OCI-LY7 (cell line): ENCODE measurements around the gene PTPMT1.

Experiments
- EZH2phosphoT487 ChIP-seq: fragments of 200-600 bp; sonication (generic); IDR thresholded peaks from 2 replicates; pipeline ENCODE4 v1.6.1; 2018; ENCODE audit warnings: low read depth, borderline replicate concordance, mild to moderate bottlenecking, mixed run types, antibody characterized with exemption, low read length, moderate library complexity, mixed read lengths
- TF ChIP-seq, protein P1 (sequence below): fragments of 200-600 bp; sonication (generic); conservative IDR thresholded peaks from 2 replicates; pipeline ENCODE4 v1.5.1; 2014; ENCODE audit warnings: mild to moderate bottlenecking, antibody characterized with exemption, low read length, moderate library complexity, mixed read lengths

DNA sequence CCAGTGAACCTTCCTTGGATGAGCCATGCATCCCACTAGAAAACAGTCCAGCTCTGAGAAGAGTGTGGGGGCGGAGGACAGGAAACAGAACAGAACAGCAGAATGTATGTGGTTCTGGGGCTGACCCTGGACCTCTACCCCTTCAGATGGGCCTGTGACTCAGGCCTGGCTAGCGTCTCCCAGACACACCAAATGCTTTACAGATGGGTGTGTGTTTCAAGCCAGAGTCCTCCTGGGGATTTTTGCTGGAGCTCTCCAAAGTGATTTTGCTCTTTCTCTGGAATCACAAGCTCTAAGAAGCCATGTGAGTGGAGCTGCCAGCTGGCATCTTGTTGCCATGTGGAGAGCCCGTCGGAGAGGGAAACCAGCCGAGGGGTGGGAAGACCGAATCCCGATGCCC lies 42.0 kb downstream of the PTPMT1 start:
- no peak for TF ChIP-seq EZH2phosphoT487
- TF ChIP-seq, protein P1, sequence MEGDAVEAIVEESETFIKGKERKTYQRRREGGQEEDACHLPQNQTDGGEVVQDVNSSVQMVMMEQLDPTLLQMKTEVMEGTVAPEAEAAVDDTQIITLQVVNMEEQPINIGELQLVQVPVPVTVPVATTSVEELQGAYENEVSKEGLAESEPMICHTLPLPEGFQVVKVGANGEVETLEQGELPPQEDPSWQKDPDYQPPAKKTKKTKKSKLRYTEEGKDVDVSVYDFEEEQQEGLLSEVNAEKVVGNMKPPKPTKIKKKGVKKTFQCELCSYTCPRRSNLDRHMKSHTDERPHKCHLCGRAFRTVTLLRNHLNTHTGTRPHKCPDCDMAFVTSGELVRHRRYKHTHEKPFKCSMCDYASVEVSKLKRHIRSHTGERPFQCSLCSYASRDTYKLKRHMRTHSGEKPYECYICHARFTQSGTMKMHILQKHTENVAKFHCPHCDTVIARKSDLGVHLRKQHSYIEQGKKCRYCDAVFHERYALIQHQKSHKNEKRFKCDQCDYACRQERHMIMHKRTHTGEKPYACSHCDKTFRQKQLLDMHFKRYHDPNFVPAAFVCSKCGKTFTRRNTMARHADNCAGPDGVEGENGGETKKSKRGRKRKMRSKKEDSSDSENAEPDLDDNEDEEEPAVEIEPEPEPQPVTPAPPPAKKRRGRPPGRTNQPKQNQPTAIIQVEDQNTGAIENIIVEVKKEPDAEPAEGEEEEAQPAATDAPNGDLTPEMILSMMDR = no peak
